HepG2 (cell line): ENCODE results near the gene MYO1C. TPM values are rescaled to one million over a fixed set of nuclear protein-coding genes. Genes with fewer than 3 reads are reported as not detected.

Experiments
- ASH2L ChIP-seq: fragments of 300-600, 200-600 bp; sonication (generic); IDR thresholded peaks from 2 replicates; pipeline ENCODE4 v1.7.0; 2017; ENCODE audit warnings: low read depth, mild to moderate bottlenecking, moderate library complexity, mixed read lengths, low read length; ENCODE audit not compliant: insufficient read length
- FOSL2 ChIP-seq: sonication (generic); formaldehyde crosslinking; IDR thresholded peaks from 2 replicates; pipeline ENCODE4 v1.4.0; 2020; ENCODE audit warnings: missing genetic modification reagents
- FOXO4 ChIP-seq: sonication (generic); formaldehyde crosslinking; conservative IDR thresholded peaks from 2 replicates; pipeline ENCODE4 v1.8.1; 2023; ENCODE audit warnings: missing genetic modification reagents
- KDM5A ChIP-seq: fragments of 200-600 bp; sonication (generic); IDR thresholded peaks from 2 replicates; pipeline ENCODE4 v1.7.0; 2018; ENCODE audit warnings: antibody characterized with exemption, mild to moderate bottlenecking, low read length, borderline replicate concordance
- MATR3 ChIP-seq: sonication (generic); formaldehyde crosslinking; IDR thresholded peaks from 2 replicates; pipeline ENCODE4 v1.4.0; 2020; ENCODE audit warnings: missing genetic modification reagents
- MEIS2 ChIP-seq: sonication (generic); formaldehyde crosslinking; IDR thresholded peaks from 2 replicates; pipeline ENCODE4 v1.9.0; 2021; ENCODE audit warnings: mild to moderate bottlenecking, missing genetic modification reagents
- PHB2 ChIP-seq: fragments of 450-650 bp; IDR thresholded peaks from 2 replicates; pipeline ENCODE4 v1.6.1; 2018; ENCODE audit not compliant: partially characterized antibody
- PRDM4 ChIP-seq: sonication (generic); formaldehyde crosslinking; IDR thresholded peaks from 2 replicates; pipeline ENCODE4 v1.9.0; 2021; ENCODE audit warnings: missing genetic modification reagents, borderline replicate concordance
- SP2 ChIP-seq: sonication (generic); formaldehyde crosslinking; IDR thresholded peaks from 2 replicates; pipeline ENCODE4 v1.5.1; 2020; ENCODE audit warnings: mild to moderate bottlenecking, missing genetic modification reagents
- STAG1 ChIP-seq: sonication (generic); formaldehyde crosslinking; IDR thresholded peaks from 2 replicates; pipeline ENCODE4 v1.4.0; 2020; ENCODE audit warnings: missing genetic modification reagents
- TRIM24 ChIP-seq: sonication (generic); formaldehyde crosslinking; IDR thresholded peaks from 2 replicates; pipeline ENCODE4 v1.8.0; 2022; ENCODE audit warnings: mild to moderate bottlenecking, missing genetic modification reagents
- ZBTB25 ChIP-seq: IDR thresholded peaks from 2 replicates; pipeline ENCODE4 v1.6.1; 2018; ENCODE audit warnings: missing genetic modification reagents
- ZMYM3 ChIP-seq: sonication (generic); formaldehyde crosslinking; IDR thresholded peaks from 2 replicates; pipeline ENCODE4 v1.5.1; 2020; ENCODE audit warnings: mild to moderate bottlenecking, missing genetic modification reagents
- ZNF276 ChIP-seq: sonication (generic); formaldehyde crosslinking; IDR thresholded peaks from 2 replicates; pipeline ENCODE4 v1.4.0; 2020; ENCODE audit warnings: mild to moderate bottlenecking, low read depth, missing genetic modification reagents
- ZNF281 ChIP-seq: sonication (generic); formaldehyde crosslinking; IDR thresholded peaks from 2 replicates; pipeline ENCODE4 v1.4.0; 2020; ENCODE audit warnings: missing genetic modification reagents, borderline replicate concordance
- ZNF292 ChIP-seq: sonication (generic); formaldehyde crosslinking; IDR thresholded peaks from 2 replicates; pipeline ENCODE4 v1.8.1; 2022; ENCODE audit warnings: mild to moderate bottlenecking, low read depth, missing genetic modification reagents, borderline replicate concordance
- ZNF354B ChIP-seq: sonication (generic); formaldehyde crosslinking; IDR thresholded peaks from 2 replicates; pipeline ENCODE4 v1.8.0; 2022; ENCODE audit warnings: mild to moderate bottlenecking, missing genetic modification reagents
- ZNF615 ChIP-seq: sonication (generic); formaldehyde crosslinking; IDR thresholded peaks from 2 replicates; pipeline ENCODE4 v1.5.0; 2020; ENCODE audit warnings: mild to moderate bottlenecking, missing genetic modification reagents, borderline replicate concordance
- ZNF839 ChIP-seq: sonication (generic); formaldehyde crosslinking; IDR thresholded peaks from 2 replicates; pipeline ENCODE4 v1.4.0; 2020; ENCODE audit warnings: missing genetic modification reagents, mild to moderate bottlenecking, borderline replicate concordance
- ZNF841 ChIP-seq: sonication (generic); formaldehyde crosslinking; IDR thresholded peaks from 2 replicates; pipeline ENCODE4 v1.8.1; 2023; ENCODE audit warnings: missing genetic modification reagents, borderline replicate concordance
- polyA plus RNA-seq, 8 experiments: library from polyadenylated mRNA; depleted of rRNA in 3 of 8; stranded (reverse) in 7 of 8; unstranded in 1 of 8; fragments of >200 nt; fragmentation: Illumina TruSeq in 4 of 8; extraction: Trizol in 4 of 8; gene quantifications; 2 replicates each; pipeline versions ENCODE4 v1.2.1 to v1.2.3, GENCODE V29; 2011 to 2016; ENCODE audit warnings: low read depth in 4 of 8, missing spikeins in 1 of 8, mixed read lengths in 1 of 8; ENCODE audit not compliant: insufficient read depth in 1 of 8
- total RNA-seq, 5 experiments: library from RNA; depleted of rRNA; stranded (reverse); fragments of >200 nt; fragmentation: Illumina TruSeq; extraction: Trizol; gene quantifications; 2 replicates each; pipeline ENCODE4 v1.2.3, GENCODE V29; 2016; ENCODE audit warnings: low read depth in 1 of 5

Gene MYO1C
- total and polyA plus RNA-seq, 2 of the 13 experiments (the other 11 are each of a cell fraction or from before 2014, with no cell fraction given) = 22.7 to 40.8 TPM

GRCh38 chr17:1467898-1468492 is 24.5 kb downstream of the MYO1C start (continued):
- TF ChIP-seq PRDM4 (CRISPR knock-in tag) (no peak), ZNF292 (CRISPR knock-in tag) (peak; percentile 85; the same call in 1 of the 2 replicates), MEIS2 (CRISPR knock-in tag) (peak; percentile 79), ZNF615 (CRISPR knock-in tag) (no peak), STAG1 (CRISPR knock-in tag) (peak; percentile 37), ZMYM3 (CRISPR knock-in tag) (peak; percentile 80; the same call in 1 of the 2 replicates), FOXO4 (no peak), ZNF841 (CRISPR knock-in tag) (no peak), ASH2L (peak; percentile 37), ZNF281 (CRISPR knock-in tag) (peak; percentile 35; the same call in 1 of the 2 replicates), ZNF276 (CRISPR knock-in tag) (0 out of 2 replicates have a peak, but pooled peaks have one; percentile 69), TRIM24 (peak; percentile 79; the same call in 1 of the 2 replicates), MATR3 (no peak), ZNF839 (CRISPR knock-in tag) (peak; percentile 26; the same call in 1 of the 2 replicates), FOSL2 (CRISPR knock-in tag) (peak; percentile 66), ZNF354B (CRISPR knock-in tag) (no peak), ZBTB25 (no peak), PHB2 (no peak), KDM5A (no peak), SP2 (CRISPR knock-in tag) (no peak)
